ENCODE results near the gene SAMHD1.
A peak's percentile ranks its signal among the peaks of the same experiment; 100 is the strongest.

The SAMHD1 gene

DNA sequence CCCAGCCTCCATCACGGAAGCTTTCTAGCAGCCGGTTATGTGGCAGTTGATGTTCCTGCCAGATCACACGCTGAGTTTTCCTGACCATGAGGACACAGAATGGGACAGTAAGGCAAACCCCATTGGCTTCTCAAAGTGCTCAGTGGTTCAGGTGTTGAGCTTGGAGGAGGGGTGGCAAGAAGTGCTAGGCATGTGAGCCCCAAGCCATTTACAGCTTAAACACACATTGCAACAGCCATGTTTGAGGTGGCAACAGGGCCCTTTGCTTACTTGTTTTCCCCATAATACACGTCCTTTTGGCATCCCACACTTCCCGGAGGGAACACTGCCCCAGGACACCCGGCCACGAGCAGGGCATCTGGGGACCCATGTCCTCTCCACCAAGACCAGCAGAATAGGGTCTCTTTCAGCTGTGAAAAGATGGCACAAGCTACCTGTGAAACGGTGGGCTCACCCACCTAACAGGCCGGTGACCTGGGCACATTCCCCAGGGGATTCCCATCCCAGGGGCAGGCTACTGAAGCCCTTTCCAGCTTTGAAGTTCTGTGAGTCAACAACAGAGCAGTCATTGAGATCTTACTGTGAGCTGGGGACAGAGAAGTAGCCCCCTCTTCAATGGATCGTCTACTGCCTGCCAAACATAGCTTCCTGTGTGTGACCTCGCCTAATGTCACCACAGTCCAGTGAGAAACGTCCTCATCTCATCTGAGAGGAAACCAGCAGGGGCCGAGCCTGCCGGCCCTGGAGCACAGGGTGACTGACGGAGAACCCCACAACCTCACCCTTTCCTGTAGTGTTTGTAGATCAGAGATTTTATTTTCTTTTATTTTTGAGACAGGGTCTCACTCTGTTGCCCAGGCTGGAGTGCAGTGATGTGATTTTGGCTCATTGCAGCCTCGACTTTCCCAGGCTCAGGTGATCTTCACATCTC, 79.6 kb downstream of the SAMHD1 start:
- no peak for DNase-seq

DNA sequence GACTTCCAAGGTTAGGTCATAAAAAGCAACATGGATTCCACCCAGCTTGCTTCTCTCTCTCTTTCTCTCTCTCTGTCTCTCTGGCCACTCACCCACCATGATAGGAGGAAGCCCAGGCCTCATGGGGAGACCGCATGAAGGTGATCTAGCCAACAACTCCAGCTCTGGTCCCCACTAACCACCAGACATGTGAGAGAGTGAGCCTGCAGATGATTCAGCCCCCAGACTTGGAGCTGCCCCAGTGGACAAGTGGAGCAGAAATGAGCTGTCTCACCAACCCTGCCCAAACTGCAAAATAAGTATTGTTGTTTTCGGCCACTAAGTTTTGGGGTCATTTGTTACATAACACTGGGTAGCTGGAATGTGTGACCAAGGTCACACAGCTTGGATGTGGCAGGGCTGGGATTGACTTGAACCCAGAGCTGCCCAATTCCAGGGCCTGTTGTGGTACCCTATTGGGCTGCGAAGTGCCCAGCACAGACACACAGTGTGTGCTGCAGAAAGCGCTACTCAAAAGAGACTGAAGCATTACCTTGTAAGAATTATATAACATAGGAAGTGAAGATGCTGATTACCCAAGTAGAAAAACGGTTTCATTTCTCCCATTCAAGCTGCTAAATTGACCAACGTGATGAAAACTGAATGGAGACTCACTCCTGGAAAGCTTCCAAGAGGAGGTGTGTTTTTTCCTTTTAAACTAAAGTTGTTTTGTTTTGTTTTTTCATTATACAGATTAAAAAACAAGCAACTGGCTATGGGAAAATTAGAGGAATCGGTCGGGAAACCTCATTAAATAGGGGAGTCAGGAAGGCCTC, 84.6 kb downstream of the SAMHD1 start:
- no peak for DNase-seq

DNA sequence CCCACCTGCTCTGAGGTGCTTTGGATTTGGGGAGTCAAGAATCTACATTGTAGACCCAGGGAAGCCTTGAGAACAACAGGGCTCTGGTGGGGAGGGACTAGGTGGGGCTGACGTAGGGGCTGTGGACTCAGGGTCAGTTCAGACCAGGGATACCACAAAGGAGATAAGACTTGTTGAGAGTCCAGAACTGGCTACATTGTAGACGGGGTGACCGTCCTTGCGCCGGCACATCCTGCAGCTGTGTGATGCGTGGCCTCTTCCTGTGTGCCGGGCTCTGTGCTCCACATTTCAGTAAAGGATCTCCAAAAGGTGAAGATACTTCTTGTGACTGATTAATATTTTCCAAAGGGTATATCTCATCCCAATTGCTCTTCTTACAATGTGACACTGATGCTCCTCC, 85.3 kb downstream of the SAMHD1 start:
- DNase-seq: no peak

DNA sequence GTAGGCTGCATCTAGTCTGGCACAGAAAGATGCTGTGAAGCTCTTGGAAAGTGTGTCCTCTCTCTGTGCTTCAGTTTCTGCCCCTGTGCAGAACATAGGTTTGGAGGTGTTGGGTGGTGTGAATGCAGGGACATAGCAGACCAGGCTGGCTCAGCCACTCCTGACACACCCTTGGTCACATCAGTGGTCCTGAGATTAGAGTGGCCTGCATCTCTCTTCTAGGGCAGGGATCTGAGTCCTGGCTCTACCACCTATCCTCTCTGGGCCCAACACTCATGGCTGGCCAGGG, 85.7 kb downstream of the SAMHD1 start:
- DNase-seq: no peak

DNA sequence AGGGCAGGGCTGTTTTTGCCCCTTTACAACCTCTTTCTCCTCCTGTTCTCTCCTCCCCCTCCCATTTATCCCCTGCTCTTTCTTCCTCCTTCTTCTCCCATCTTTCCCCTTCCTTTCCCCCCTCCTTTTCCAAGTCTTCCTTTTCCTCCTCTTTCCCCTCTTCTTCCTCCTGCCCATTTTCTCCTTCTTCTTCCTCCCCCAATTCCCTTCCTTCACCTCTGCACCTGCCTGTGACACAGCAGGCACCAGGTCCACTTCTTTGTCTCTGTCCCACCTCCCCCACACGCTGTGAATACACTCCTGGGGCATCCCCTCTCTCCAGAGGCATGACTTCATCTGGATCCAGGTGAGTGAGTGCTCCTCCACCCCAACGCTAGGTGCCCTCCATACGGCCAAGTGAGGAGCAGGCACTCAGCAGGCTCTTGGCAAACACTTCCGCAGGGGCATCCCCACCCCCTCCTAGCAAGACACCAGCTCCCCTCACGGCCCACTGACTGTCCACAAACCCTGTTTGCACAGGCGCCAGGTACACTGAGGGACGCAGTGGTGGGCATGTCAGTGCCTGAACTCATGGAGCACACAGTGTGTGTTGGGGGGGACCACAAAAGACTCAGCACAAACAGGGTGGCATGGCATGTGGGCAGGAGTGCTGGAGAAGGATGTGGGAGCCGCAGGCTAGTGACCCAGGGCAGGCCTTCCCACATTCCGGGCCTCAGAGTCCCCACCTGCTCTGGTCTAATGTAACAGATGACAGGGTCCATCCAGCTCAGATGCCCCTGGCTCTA, 86.2 kb downstream of the SAMHD1 start:
- no peak for DNase-seq

DNA sequence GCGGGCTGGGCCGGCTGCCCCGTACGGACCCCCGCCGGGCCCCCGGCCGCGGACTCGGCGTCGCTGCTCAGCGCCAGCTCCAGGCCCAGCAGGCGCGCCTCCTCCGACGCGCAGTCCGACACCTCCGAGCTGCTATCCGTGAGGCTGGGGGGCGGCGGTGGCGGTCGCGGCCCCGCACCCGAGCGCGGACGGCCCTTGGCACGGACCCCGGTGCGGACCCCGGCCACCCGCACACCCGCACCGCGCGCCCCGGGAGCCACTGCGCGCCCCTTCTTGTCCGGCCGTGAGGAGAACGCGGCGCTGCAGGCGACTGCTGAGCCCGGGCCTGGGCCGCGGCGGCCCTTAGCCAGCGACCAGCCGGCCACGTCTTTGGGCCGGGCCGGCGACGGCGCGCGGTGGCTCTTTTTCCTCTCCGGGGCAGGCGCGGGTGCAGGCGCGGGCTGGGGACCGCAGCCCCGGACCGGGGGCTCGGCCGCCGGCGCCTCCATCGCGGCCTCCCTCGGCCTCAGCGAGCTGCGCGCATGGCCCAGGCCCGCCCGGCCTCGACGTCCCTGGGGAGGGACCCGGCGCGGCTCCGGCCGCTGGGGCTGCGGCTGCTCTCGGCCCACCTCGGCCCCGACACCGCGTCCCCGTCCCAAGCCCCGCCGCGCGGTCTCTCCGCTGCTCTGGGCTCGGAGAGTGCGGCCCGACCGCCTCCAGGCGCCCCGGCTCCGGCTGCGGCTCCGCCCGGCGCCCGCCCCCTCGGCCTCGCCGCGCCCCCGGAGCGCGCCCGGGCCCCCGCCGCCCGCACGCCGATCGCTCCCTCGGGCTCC, 88.4 kb downstream of the SAMHD1 start:
- no peak for DNase-seq

DNA sequence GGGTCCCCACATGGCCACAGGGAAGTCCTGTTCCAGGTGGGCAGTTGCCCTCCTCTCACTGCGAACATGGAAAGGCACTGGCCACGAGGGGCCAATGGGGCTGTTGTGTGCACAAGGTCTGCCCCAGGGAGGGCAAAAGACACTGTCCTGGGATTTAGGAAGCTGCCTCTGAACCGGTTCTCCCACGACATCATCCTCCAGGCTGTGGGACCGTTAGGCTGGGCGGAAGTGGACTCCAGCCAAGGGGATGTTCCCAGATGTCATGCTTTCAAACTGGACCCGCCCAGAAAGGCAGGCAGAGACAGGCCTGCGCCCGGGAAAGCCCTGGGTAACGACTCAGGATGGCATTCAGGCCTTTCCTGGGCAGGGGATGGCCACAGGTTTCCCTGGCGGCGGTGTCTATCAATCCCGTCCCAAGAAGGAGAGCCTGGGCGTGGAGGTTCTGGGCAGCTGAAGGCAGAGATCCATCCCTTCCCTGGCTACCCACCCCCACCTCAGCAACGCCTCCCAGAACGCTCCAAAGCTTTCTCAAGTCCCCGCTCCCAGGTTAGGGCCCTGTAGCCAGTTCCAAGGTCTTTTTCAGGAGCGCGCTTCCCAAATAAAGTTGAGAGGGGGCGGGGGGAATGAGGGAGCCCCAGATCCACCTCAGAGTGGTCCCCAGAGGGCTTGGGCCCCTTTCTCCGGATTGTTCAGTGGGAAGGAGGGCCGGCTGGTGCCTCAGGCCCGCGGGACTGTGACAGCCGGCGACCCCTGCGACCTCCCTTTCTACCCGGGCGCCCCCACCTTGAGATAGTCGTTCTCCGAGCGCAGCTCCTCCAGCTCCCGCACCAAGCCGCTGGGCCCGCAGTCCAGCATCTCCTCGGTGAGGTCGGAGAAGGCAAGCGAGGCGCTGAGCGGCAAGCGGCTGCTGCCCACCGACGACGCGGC, 89.4 kb downstream of the SAMHD1 start:
- no peak for DNase-seq

DNA sequence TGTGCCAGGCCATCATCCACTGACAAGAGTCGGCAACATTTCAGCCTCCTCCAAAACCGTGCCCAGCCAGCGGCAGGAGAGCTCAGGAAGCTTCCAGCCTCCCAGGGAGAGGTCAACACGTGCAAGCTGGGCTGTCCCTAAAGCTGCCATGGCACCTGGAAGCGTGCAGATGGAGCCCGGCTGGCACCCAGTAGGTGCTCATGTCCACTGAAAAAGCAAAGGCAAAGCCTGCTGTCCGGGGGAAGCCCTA, 90.0 kb downstream of the SAMHD1 start:
- no peak for DNase-seq

DNA sequence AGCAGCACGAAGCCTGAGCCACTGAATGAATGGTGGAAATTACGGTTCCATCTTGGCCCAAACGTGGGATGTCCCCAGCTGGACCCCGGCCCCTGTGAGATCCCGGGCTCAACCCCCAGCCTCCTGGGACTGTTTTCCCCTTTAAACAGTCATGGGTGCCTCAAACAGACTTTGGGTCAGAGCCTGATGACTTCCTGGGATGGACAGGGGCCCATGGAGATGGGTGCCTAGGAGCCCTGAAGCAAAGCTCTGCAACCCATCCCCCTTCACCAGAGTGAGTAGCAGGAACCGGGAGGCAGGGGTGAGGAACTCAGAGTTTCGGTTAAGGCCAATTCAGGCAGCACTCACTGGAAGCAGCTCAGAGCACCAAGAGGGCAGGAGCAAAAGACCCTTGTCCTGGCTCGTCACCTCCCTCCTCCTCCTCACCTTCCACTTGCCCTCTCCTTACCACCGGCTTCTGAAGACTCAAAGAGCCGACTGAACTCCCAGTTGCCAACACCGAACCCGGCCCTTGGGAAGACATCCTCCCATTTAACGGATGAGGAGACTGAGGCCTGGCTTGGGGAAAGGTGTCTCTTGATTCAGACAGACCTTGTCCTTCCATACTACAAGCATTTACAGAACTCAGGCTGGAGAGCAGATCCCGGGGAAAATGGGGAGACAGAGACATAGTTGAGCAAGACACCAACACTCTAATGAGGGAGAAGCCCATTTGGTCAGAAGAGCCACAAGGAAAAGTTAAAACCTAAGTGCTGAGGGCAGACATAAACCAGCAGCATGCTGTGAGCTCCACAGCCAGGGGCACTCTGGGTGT, 90.5 kb downstream of the SAMHD1 start:
- DNase-seq: no peak

DNA sequence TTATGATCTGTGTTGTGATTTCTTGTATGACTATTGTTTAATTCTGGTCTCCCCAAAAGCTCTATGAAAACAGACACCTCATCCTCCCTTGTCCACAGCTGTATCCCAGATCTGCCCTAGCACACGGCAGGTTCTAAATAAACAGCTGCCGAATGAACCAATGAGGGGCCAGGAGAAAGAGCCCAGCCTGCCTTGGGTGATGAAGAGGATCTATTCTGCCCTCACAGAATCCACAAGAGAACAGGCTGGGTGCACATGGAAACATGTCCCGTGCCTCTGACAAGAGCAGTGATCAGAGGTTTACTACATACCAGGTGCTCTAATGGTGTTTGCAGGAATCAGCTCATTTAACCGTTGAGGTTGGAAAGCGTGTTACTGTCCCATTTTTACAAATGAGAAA, 91.2 kb downstream of the SAMHD1 start:
- DNase-seq: no peak

DNA sequence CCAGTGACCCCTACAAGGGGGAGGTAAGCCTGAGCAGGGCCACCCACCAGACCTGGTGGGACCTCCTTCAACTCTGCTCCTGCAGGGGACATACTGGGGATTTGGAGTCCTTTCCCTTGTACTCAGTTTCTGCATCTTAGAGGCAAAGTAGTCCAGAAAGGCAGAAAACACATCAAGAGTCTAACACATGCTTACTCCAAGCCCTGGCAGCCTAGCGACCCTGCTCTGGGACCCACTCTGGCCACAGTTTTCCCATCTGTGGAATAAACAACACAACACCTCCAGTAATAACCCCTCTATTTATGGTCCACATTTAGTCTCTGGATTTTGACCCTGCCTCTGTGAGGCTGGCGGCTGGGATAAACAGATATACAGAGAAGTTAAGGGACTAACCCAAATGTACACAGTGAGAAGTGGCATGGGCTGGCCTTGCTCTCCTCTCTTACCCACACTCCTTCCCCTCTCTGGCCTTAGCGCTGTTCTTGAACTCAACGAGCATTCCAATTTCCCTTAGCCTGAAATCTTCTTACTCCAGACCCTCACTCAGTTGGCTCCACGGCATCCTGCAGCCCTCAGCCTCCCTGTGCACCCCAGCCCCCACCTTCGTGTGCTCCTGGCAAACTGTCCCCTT, 91.7 kb downstream of the SAMHD1 start:
- DNase-seq: no peak

DNA sequence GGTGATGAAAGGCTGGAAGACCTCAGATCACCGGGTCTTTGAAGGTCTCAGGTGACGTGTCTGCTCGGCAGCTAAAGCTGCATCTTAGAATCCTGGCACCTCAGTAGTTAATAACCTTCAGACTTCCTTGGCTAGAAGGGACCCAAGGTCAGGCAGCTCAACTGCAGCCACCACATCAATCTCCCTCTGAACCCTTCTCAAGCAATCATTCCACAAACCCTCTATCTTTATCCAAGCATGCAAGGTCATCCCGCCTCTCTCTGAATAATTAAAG, 92.3 kb downstream of the SAMHD1 start:
- no peak for DNase-seq

DNA sequence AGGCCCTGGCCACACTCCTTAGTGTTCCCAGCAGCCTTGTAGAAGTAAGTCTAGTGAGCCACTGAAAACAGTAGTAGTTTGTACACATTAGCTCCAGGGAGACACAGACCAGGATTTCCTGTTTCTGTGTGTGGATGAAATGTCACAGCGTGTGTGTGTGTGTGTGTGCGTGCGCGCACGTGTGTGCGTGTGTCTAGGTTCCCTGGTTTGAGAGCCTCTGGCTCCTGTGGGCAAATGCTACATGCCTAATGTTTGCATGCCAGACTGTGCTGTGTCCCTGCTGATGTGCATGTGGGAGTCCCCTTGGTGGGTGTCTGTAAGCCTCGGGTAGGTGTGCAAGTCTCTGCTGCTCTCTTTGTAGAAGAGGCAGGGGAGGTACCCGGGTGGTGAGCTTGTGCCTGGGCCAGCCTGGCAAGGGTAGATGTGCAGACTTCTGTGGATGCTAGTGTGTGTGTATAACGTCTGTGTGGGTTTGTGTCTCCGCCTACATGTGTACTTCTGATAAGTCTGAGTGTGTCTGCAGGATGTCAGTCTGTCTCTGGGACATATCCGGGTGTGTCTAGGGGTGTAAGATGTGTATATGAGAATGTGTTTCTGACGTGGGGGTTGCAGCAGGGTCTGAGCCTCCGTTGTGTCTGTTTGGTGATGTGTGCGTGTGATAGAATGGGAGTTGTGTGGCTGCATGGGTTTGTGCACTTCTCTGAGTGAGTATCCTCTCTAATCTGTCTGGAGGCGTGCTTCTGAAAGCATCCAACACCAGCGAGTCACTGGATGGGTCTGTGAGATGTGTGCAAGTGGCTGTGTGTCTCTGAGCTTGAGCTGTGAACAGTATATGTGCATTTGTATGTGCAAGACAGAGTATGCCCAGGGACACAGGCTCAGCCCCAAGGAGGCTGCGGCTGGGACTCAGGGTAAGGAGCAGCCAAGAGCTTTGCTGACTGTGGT, 94.5 kb downstream of the SAMHD1 start:
- DNase-seq: peak; percentile 41

DNA sequence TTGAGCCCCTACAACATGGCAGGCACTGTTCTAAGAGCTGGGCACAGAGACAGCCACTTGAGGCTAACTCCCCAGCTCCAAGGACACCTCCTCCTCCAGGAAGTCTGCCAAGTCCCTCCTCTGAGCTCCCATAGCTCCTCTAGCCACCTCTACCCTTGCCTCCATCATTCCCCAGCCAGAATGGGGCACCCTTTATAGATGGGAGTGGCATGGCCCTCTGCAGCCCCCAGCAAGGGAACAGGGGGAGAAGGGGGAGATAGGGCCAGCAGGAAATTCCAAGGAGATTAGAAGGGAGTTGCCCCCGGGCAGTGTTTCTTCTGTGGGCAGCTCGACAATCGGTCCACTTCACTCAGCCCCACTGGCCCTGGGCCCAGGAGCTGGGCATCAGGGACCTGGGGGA, 95.3 kb downstream of the SAMHD1 start:
- no peak for DNase-seq

DNA sequence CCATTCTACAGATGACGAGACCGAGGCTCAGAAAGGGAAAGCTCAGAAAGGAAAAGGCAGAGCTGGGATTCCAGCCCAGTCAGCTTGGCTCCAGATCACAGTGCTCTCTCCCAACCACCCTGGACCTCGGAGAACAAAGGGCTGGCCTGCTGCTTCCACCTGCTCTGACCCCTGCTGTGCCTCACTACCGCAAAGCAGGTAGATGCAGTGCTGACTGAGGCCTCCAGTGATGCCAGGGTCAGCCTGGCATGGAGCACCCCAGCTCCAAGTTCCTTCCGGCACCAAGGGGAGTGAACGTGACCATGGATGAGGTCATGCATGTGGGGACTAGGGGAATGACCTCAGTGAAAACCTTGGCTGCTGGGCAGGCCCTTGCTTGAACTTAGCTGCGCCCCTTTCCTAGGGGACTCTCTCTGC, 96.3 kb downstream of the SAMHD1 start:
- DNase-seq: no peak

DNA sequence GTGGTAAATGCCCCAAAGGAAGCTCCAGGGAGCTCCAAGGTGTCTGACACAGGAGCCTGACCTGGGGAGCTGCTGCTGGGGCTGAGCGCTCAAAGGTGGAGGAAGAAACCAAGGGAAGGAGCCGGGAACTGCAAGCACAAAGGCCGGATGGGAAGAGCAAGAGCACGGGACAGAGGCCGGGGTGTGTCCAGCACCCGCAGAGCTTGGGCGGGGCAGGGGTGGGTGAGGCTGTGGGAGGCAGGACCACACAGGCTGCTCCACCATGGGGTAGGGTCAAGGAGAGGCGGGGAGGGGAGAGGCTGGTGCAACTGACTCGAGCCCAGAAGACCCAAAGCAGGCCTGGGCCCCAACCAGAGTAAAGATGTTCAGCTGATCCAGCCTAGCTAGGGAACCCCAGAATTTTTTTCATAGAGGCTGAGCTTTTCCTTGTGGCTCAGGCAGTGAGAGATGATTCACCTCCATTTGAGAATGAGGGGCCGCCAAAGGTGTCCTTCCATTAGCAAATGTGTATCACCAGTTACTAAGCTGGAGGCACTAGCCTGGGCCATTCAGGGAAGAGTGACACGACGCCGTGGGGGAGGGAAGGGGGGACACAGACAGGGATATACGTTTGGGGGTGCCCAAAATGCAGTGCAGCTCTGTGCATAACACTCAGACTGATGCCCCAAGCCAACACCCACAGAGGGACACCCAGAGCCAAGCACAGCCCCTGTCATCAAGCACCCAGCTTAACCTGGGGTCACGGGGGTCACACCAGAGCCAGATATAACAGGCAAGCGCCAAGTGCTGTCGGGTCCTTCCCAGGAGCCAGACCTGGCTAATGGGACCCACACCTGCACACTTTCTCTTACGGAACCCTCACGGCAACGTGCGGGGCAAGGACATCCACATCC, 96.9 kb downstream of the SAMHD1 start:
- no peak for DNase-seq

DNA sequence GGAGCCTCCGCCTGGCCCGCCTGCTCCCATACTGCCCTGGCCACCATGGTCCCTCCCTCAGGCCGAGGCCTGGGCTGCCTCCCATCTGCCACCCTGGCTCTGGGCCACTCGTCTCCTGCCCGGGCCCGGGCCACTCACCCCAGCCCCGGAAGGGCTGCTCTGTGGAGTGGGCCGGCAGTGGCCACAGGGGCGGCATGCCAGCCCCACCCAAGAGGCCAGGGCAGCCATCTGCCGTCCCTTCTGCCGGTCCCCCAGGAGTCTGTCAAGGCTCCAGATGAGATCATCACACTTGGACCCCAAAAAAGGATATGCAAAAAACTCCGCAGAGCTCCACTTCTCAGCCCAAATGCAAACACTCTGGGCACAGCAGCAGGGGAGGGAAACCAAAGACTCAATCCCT, 99.3 kb downstream of the SAMHD1 start:
- no peak for DNase-seq

DNA sequence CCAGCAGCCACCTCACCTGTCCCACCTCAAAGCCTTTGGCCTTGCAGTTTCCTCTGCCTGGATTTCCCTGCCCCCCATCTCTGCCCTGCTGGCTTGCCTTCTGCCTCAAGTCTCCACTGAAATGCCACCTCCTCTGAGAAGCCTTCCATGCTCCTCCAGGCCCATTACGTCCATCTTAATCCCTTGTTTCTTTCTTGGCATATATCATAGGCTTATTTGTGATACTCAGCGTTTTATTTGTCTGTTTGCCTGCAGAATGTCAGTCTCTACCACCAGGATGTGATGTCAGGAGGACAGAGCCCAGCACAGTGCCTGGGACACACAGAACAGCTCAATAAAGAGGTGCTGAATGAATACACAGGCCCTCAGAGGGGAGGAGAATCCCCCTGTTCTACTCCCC, 100.0 kb downstream of the SAMHD1 start:
- DNase-seq: no peak

Data from central memory CD4-positive, alpha-beta T cell (primary cell).